ENCODE measurements around the gene HOXA3.

The HOXA3 gene

GRCh38 chr7:27168265-27168947 is 16.0 kb upstream of the HOXA3 start:
- peaks cover 100% of the 10 kb centered on the region for H3K27me3 ChIP-seq (ENCODE audit: control insufficient read depth, insufficient read depth, low read length)
- no peak overlapping the region for H3K9ac ChIP-seq (ENCODE audit: low read depth, low read length)
- no peak overlapping the region for H3K27ac ChIP-seq (ENCODE audit: low read depth, low read length)
- no peak overlapping the region for H3K4me3 ChIP-seq (ENCODE audit: low read depth, low read length)
- H3K4me1 ChIP-seq (ENCODE audit: control insufficient read depth, insufficient read depth, low read length), result no peaks in the 10 kb centered on the region
- H3K36me3 ChIP-seq (ENCODE audit: control insufficient read depth, insufficient read depth, low read length), result no peaks in the 10 kb centered on the region
- no peaks in the 10 kb centered on the region for H3K9me3 ChIP-seq (ENCODE audit: control insufficient read depth, insufficient read depth, low read length)

- peaks cover 100% of the 10 kb centered on the region for H3K27me3 ChIP-seq (ENCODE audit: control insufficient read depth, insufficient read depth, low read length)
These were observed 15.5 kb upstream of the HOXA3 start for GRCh38 chr7:27167916-27168264.

GRCh38 chr7:27166531-27167505 is 14.4 kb upstream of the HOXA3 start:
- H3K9me3 ChIP-seq (ENCODE audit: control insufficient read depth, insufficient read depth, low read length), result no peaks in the 10 kb centered on the region
- H3K4me3 ChIP-seq (ENCODE audit: low read depth, low read length), result no peak overlapping the region
- no peaks in the 10 kb centered on the region for H3K4me1 ChIP-seq (ENCODE audit: control insufficient read depth, insufficient read depth, low read length)
- H3K27ac ChIP-seq (ENCODE audit: low read depth, low read length), result no peak overlapping the region
- H3K9ac ChIP-seq (ENCODE audit: low read depth, low read length), result no peak overlapping the region
- no peaks in the 10 kb centered on the region for H3K36me3 ChIP-seq (ENCODE audit: control insufficient read depth, insufficient read depth, low read length)
- H3K27me3 ChIP-seq (ENCODE audit: control insufficient read depth, insufficient read depth, low read length), result peaks cover 100% of the 10 kb centered on the region

More at GRCh38 chr7:27167916-27168264, 15.5 kb upstream of the HOXA3 start:
- H3K9ac ChIP-seq (ENCODE audit: low read depth, low read length), result no peak overlapping the region
- H3K27ac ChIP-seq (ENCODE audit: low read depth, low read length), result no peak overlapping the region
- no peaks in the 10 kb centered on the region for H3K9me3 ChIP-seq (ENCODE audit: control insufficient read depth, insufficient read depth, low read length)
- H3K36me3 ChIP-seq (ENCODE audit: control insufficient read depth, insufficient read depth, low read length), result no peaks in the 10 kb centered on the region
- no peaks in the 10 kb centered on the region for H3K4me1 ChIP-seq (ENCODE audit: control insufficient read depth, insufficient read depth, low read length)
- no peak overlapping the region for H3K4me3 ChIP-seq (ENCODE audit: low read depth, low read length)

GRCh38 chr7:27165996-27166530 is 13.7 kb upstream of the HOXA3 start:
- H3K9ac ChIP-seq (ENCODE audit: low read depth, low read length), result no peak overlapping the region
- H3K4me3 ChIP-seq (ENCODE audit: low read depth, low read length), result no peak overlapping the region
- peaks cover 100% of the 10 kb centered on the region for H3K27me3 ChIP-seq (ENCODE audit: control insufficient read depth, insufficient read depth, low read length)
- H3K36me3 ChIP-seq (ENCODE audit: control insufficient read depth, insufficient read depth, low read length), result no peaks in the 10 kb centered on the region
- no peaks in the 10 kb centered on the region for H3K4me1 ChIP-seq (ENCODE audit: control insufficient read depth, insufficient read depth, low read length)
- no peak overlapping the region for H3K27ac ChIP-seq (ENCODE audit: low read depth, low read length)
- H3K9me3 ChIP-seq (ENCODE audit: control insufficient read depth, insufficient read depth, low read length), result no peaks in the 10 kb centered on the region

- no peak within 1 kb of the TSS for H3K27ac ChIP-seq (ENCODE audit: low read depth, low read length)
- H3K4me1 ChIP-seq (ENCODE audit: control insufficient read depth, insufficient read depth, low read length), result no peaks in the 10 kb centered on the region
These were observed 13.0 kb upstream of the HOXA3 start, which contains the start of gene HOXA9 for GRCh38 chr7:27165089-27165995. Gene HOXA9 (minus strand): TSS chr7:27165537. CDS start chr7:27165457, 80 bp downstream.

GRCh38 chr7:27164367-27165088 is 12.1 kb upstream of the HOXA3 start:
- H3K27ac ChIP-seq (ENCODE audit: low read depth, low read length), result no peak overlapping the region
- H3K9ac ChIP-seq (ENCODE audit: low read depth, low read length), result no peak overlapping the region
- H3K36me3 ChIP-seq (ENCODE audit: control insufficient read depth, insufficient read depth, low read length), result no peaks in the 10 kb centered on the region
- peaks cover 100% of the 10 kb centered on the region for H3K27me3 ChIP-seq (ENCODE audit: control insufficient read depth, insufficient read depth, low read length)
- no peaks in the 10 kb centered on the region for H3K9me3 ChIP-seq (ENCODE audit: control insufficient read depth, insufficient read depth, low read length)
- no peaks in the 10 kb centered on the region for H3K4me1 ChIP-seq (ENCODE audit: control insufficient read depth, insufficient read depth, low read length)
- no peak overlapping the region for H3K4me3 ChIP-seq (ENCODE audit: low read depth, low read length)

More at GRCh38 chr7:27165089-27165995, 13.0 kb upstream of the HOXA3 start, which contains the start of gene HOXA9:
- no peak within 1 kb of the TSS for H3K4me3 ChIP-seq (ENCODE audit: low read depth, low read length)
- peaks cover 100% of the 10 kb centered on the region for H3K27me3 ChIP-seq (ENCODE audit: control insufficient read depth, insufficient read depth, low read length)
- no peaks in the 10 kb centered on the region for H3K9me3 ChIP-seq (ENCODE audit: control insufficient read depth, insufficient read depth, low read length)
- H3K36me3 ChIP-seq (ENCODE audit: control insufficient read depth, insufficient read depth, low read length), result no peaks in the 10 kb centered on the region
- no peak within 1 kb of the TSS for H3K9ac ChIP-seq (ENCODE audit: low read depth, low read length)

- no peak overlapping the region for H3K9ac ChIP-seq (ENCODE audit: low read depth, low read length)
- no peaks in the 10 kb centered on the region for H3K36me3 ChIP-seq (ENCODE audit: control insufficient read depth, insufficient read depth, low read length)
- no peak overlapping the region for H3K27ac ChIP-seq (ENCODE audit: low read depth, low read length)
- H3K9me3 ChIP-seq (ENCODE audit: control insufficient read depth, insufficient read depth, low read length), result no peaks in the 10 kb centered on the region
- no peak overlapping the region for H3K4me3 ChIP-seq (ENCODE audit: low read depth, low read length)
- peaks cover 100% of the 10 kb centered on the region for H3K27me3 ChIP-seq (ENCODE audit: control insufficient read depth, insufficient read depth, low read length)
- no peaks in the 10 kb centered on the region for H3K4me1 ChIP-seq (ENCODE audit: control insufficient read depth, insufficient read depth, low read length)
These were observed 11.6 kb upstream of the HOXA3 start for GRCh38 chr7:27164045-27164366.

GRCh38 chr7:27163288-27164044 is 11.1 kb upstream of the HOXA3 start:
- H3K27ac ChIP-seq (ENCODE audit: low read depth, low read length), result no peak overlapping the region
- peaks cover 100% of the 10 kb centered on the region for H3K27me3 ChIP-seq (ENCODE audit: control insufficient read depth, insufficient read depth, low read length)
- H3K36me3 ChIP-seq (ENCODE audit: control insufficient read depth, insufficient read depth, low read length), result no peaks in the 10 kb centered on the region
- H3K9me3 ChIP-seq (ENCODE audit: control insufficient read depth, insufficient read depth, low read length), result no peaks in the 10 kb centered on the region
- H3K9ac ChIP-seq (ENCODE audit: low read depth, low read length), result no peak overlapping the region
- no peak overlapping the region for H3K4me3 ChIP-seq (ENCODE audit: low read depth, low read length)
- no peaks in the 10 kb centered on the region for H3K4me1 ChIP-seq (ENCODE audit: control insufficient read depth, insufficient read depth, low read length)

GRCh38 chr7:27162561-27163287 is 10.3 kb upstream of the HOXA3 start:
- H3K9ac ChIP-seq (ENCODE audit: low read depth, low read length), result no peak overlapping the region
- H3K4me3 ChIP-seq (ENCODE audit: low read depth, low read length), result no peak overlapping the region
- H3K9me3 ChIP-seq (ENCODE audit: control insufficient read depth, insufficient read depth, low read length), result no peaks in the 10 kb centered on the region
- H3K36me3 ChIP-seq (ENCODE audit: control insufficient read depth, insufficient read depth, low read length), result no peaks in the 10 kb centered on the region
- H3K4me1 ChIP-seq (ENCODE audit: control insufficient read depth, insufficient read depth, low read length), result no peaks in the 10 kb centered on the region
- H3K27ac ChIP-seq (ENCODE audit: low read depth, low read length), result no peak overlapping the region
- peaks cover 100% of the 10 kb centered on the region for H3K27me3 ChIP-seq (ENCODE audit: control insufficient read depth, insufficient read depth, low read length)

Measured in HUES48 (cell line).